ENCODE data around the gene GUSB. TPM values are rescaled to one million over a fixed set of nuclear protein-coding genes. Genes with fewer than 3 reads are reported as not detected.

GUSB gene
- polyA plus RNA-seq, 1 donor, result 79.8 TPM

DNA sequence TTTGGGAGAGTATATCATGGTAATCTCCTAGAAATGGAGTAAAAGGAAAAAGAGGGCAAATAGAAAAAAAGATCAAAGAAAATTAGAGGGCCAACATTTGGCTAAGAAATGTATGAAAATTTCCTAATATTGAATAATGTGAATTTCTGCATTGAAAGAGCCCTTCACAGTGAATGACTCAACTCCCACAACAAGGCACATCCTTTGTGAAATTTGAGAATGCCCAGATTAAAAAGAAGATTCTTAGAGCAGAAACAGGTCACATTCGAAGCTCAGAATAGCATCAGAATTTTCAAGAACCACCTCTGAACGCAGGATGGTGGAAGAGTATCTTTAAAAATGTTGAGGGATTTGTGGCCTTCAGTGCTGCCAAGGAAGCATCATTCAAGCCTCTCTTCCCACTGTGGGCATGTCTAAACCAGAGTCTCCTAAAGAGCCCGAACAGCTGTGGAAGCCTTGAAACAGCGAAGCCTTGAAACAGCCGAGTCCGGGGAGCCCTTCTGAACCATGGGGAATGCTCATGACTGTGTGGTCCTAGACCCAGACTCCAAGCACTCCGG lies 43.6 kb downstream of the GUSB start:
- DNase-seq, result no peak

GRCh38 chr7:65937296-65937695 lies 44.7 kb downstream of the GUSB start:
- DNase-seq, result no peak

DNA sequence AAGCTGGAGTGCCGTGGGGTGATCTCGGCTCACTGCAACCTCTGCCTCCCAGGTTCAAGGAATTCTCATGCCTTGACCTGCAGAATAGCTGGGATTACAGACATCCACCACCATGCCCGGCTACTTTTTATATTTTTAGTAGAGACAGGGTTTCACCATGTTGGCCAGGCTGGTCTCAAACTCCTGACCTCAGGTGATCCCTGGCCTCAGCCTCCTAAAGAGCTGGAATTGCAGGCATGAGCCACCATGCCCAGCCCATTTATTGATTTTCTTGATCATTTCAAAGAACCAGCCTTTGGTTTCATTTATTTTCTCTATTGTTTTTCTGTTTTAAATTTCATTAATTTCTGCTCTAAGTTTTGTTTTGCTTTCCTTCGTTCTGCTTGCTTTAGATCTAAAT lies 50.3 kb downstream of the GUSB start:
- no peak for DNase-seq

- DNase-seq, result no peak
Observed at GRCh38 chr7:65927489-65928448, 54.2 kb downstream of the GUSB start.

- no peak for DNase-seq
Observed at GRCh38 chr7:65926588-65926987, 55.4 kb downstream of the GUSB start.

- no peak for DNase-seq
Observed at GRCh38 chr7:65925040-65925439, 57.0 kb downstream of the GUSB start.

DNA sequence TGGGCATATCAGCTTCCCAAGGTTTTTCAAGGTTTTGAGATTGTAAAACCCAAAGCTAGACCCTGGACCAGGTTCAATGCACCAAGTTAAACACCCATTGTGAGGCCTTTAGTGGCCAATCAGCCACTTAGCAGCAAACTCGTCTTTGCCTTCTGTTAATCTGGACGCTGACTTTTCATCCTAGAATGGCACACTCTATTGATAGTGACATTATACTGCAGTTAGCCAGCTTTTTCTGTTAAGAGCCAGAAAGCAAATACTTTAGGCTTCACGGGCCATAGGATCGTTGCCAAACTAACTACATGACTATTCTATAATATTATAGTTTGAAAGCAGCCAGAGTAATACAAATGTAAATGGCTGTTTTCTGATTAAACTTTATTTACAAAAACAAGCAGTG lies 57.8 kb downstream of the GUSB start:
- DNase-seq, result no peak

DNA sequence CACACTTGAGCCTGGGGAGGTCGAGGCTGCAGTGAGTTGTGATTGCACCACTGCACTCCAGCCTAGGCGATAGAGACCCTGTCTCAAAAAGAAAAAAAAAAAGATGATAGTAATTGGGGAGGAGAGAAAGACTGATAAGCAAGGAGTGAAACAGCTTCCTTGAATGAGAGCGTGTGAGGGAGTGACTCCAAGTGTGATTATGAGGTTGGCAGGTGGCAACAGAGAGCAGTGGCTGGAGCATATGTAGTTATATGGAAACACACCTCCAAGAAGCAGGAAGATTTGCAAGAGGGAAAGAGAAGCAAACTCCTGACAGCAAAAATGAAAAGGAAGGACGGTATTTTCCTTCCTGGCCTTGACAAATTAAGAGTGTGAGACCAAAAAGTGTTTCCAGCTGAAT lies 58.7 kb downstream of the GUSB start:
- DNase-seq, result no peak

DNA sequence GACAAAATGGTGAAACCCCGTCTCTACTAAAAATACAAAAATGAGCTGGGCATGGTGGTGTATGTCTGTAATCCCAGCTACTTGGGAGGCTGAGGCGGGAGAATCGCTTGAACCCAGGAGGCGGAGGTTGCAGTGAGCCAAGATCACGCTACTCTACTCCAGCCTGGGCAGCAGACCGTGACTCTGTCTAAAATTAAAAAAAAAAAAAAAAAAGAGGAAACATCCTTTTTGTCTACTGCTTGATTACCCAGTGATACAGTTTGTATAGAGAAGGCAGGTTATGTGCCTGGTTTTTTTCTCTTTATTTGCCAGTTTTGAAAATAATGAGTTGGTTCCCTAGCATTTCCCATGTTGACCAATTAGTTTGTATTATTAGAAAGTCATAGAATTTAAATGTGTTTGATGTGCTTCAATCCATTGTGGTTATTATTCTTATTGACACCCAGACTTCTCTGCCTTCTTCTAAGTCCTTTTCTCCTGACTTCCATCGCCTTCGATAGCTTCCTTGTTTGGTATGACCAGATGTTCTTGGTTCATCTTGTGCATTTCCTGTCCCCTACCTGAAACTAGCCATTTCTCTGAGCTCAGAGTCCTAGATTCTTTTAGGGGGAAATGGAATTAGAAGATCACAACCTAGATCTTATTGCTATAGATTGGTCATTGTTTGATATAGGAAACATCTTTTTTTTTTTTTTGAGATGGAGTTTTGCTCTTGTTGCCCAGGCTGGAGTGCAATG lies 65.9 kb downstream of the GUSB start:
- no peak for DNase-seq

GRCh38 chr7:65912237-65912636 lies 69.8 kb downstream of the GUSB start:
- no peak for DNase-seq

Other genes with a start within 250 kb of the GUSB start
- 30.5 TPM for gene VKORC1L1, start 109.1 kb downstream of the GUSB start, polyA plus RNA-seq (ENCODE audit: insufficient read length)
- gene ASL, start 93.6 kb upstream of the GUSB start, polyA plus RNA-seq (ENCODE audit: insufficient read length), result 28.4 TPM
- 34.0 TPM for gene CRCP, start 132.6 kb upstream of the GUSB start, polyA plus RNA-seq (ENCODE audit: insufficient read length)
- 42.4 TPM for gene TPST1, start 223.1 kb upstream of the GUSB start, polyA plus RNA-seq (ENCODE audit: insufficient read length)

Measured in left kidney (tissue), 2 donors.